ENCODE results near the gene IGFBP6.
A peak's percentile ranks its signal among the peaks of the same experiment; 100 is the strongest.

The IGFBP6 gene

GRCh38 chr12:53097564-53098353, at the start of gene IGFBP6:
TSS of gene IGFBP6 (plus strand) at chr12:53097667. CDS start at chr12:53097718, 51 bp downstream.
- DNase-seq = peak; percentile 23

- peak; percentile 25 for DNase-seq
Observed at GRCh38 chr12:53048033-53048779, 49.3 kb upstream of the IGFBP6 start.

- no peak for DNase-seq
Observed at GRCh38 chr12:53048780-53049401, 48.6 kb upstream of the IGFBP6 start.

- no peak for DNase-seq
Observed at GRCh38 chr12:53049571-53050318, 47.7 kb upstream of the IGFBP6 start, which contains the start of gene TNS2. TSS of gene TNS2 (plus strand) at chr12:53050065. CDS start at chr12:53050186, 121 bp downstream.

GRCh38 chr12:53050426-53051057, 46.9 kb upstream of the IGFBP6 start:
- no peak for DNase-seq

GRCh38 chr12:53051058-53051880, 46.2 kb upstream of the IGFBP6 start:
- no peak for DNase-seq

- no peak for DNase-seq
Observed at GRCh38 chr12:53051881-53052412, 45.5 kb upstream of the IGFBP6 start.

- DNase-seq = no peak
Observed at GRCh38 chr12:53052419-53053217, 44.8 kb upstream of the IGFBP6 start.

GRCh38 chr12:53053218-53054111, 44.0 kb upstream of the IGFBP6 start:
- DNase-seq = peak; percentile 44

GRCh38 chr12:53054112-53054878, 43.2 kb upstream of the IGFBP6 start:
- peak; percentile 88 for DNase-seq

- no peak for DNase-seq
Observed at GRCh38 chr12:53055471-53056266, 41.8 kb upstream of the IGFBP6 start.

- DNase-seq = no peak
Observed at GRCh38 chr12:53056296-53056695, 41.2 kb upstream of the IGFBP6 start.

GRCh38 chr12:53056901-53057300, 40.6 kb upstream of the IGFBP6 start:
- DNase-seq = no peak

GRCh38 chr12:53057816-53058500, 39.5 kb upstream of the IGFBP6 start:
- DNase-seq = no peak

GRCh38 chr12:53058674-53059433, 38.6 kb upstream of the IGFBP6 start:
- DNase-seq = no peak

- DNase-seq = no peak
Observed at GRCh38 chr12:53059434-53060063, 37.9 kb upstream of the IGFBP6 start.

Data from DMS79 treated with DMSO at 0.1 percent for 48 hours (cell line).